Neuron (in vitro differentiated cells): Measurements from ENCODE around the gene MINAR1.

Experiments used
- H2AFZ ChIP-seq: one replicate; pipeline ENCODE4 v1.6.1; 2013; ENCODE audit warnings: low read depth, mild to moderate bottlenecking, inconsistent platforms, low read length, moderate library complexity
- H3K27me3 ChIP-seq: one replicate; pipeline ENCODE4 v1.6.1; 2013; ENCODE audit warnings: low read length; ENCODE audit not compliant: insufficient read depth
- H3K36me3 ChIP-seq: one replicate; pipeline ENCODE4 v1.6.1; 2013; ENCODE audit warnings: low read length; ENCODE audit not compliant: insufficient read depth
- H3K4me1 ChIP-seq: one replicate; pipeline ENCODE4 v1.6.1; 2013; ENCODE audit warnings: low read length; ENCODE audit not compliant: insufficient read depth
- H3K4me3 ChIP-seq: 2 replicates; pipeline ENCODE4 v1.5.1; 2013; ENCODE audit warnings: mild to moderate bottlenecking, low read length, moderate library complexity
- H3K9me3 ChIP-seq: one replicate; pipeline ENCODE4 v1.6.1; 2013; ENCODE audit warnings: low read length

Gene MINAR1

GRCh38 chr15:79455943-79456342 lies 23.8 kb downstream of the MINAR1 start:
- Histone ChIP-seq H3K27me3 (no peaks in the 10 kb centered on the region), H3K9me3 (peaks cover 3% of the 10 kb centered on the region), H3K36me3 (no peaks in the 10 kb centered on the region), H2AFZ (no peak overlapping the region), H3K4me1 (no peaks in the 10 kb centered on the region), H3K4me3 (no peak overlapping the region)

DNA sequence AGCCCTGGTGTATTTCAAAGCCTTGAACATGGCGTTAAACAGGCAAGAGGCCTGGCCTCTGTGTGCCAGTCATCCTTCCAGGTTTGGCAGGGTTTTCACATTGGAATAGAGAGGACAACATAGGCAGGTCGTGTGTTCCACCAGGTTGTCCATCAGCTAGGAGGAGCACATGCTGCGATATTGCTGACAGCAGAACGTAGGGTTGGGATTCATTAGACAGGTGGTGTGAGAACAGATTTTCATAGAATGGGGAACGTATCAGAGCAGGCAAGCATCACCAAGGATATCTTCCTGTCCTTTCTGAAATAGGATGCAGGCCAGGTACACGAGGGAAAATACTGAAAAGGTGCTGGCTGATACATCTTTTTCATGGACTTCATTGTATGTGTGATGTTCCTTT lies 26.4 kb downstream of the MINAR1 start:
- Histone ChIP-seq H2AFZ (no peak overlapping the region), H3K27me3 (no peaks in the 10 kb centered on the region), H3K36me3 (no peaks in the 10 kb centered on the region), H3K4me1 (no peaks in the 10 kb centered on the region), H3K4me3 (no peak overlapping the region), H3K9me3 (peaks cover 3% of the 10 kb centered on the region)

DNA sequence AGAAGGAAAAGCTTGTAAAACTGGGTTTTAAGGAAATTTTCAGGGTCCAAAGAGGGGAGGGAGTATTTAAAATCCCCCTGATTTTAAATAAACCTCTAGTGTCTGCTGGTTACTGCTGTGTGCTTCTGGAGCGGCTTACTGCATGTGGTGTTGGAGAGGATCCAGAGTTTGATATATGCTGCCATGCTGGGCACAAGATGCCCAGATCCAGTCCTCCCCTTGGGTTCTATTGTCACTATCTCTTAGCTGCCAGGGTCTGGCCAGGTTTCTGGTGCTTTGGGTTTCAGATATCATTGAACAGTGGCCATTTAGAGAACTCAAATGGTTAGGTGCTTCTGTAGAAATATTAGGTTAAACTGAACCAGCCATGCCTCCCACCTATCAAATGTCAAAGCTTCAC lies 27.5 kb downstream of the MINAR1 start:
- Histone ChIP-seq H3K4me3 (no peak overlapping the region), H2AFZ (no peak overlapping the region), H3K9me3 (peaks cover 3% of the 10 kb centered on the region), H3K27me3 (no peaks in the 10 kb centered on the region), H3K36me3 (no peaks in the 10 kb centered on the region), H3K4me1 (no peaks in the 10 kb centered on the region)

- no peaks in the 10 kb centered on the region for H3K27me3 ChIP-seq
- no peak overlapping the region for H3K4me3 ChIP-seq
- H3K4me1 ChIP-seq = no peaks in the 10 kb centered on the region
- H3K9me3 ChIP-seq = no peaks in the 10 kb centered on the region
- no peak overlapping the region for H2AFZ ChIP-seq
- no peaks in the 10 kb centered on the region for H3K36me3 ChIP-seq
These were observed 31.1 kb downstream of the MINAR1 start for GRCh38 chr15:79463043-79463780.

- no peaks in the 10 kb centered on the region for H3K27me3 ChIP-seq
- no peaks in the 10 kb centered on the region for H3K4me1 ChIP-seq
- no peak overlapping the region for H3K4me3 ChIP-seq
- no peaks in the 10 kb centered on the region for H3K9me3 ChIP-seq
- no peak overlapping the region for H2AFZ ChIP-seq
- H3K36me3 ChIP-seq = no peaks in the 10 kb centered on the region
These were observed 31.7 kb downstream of the MINAR1 start for GRCh38 chr15:79463781-79464270.

DNA sequence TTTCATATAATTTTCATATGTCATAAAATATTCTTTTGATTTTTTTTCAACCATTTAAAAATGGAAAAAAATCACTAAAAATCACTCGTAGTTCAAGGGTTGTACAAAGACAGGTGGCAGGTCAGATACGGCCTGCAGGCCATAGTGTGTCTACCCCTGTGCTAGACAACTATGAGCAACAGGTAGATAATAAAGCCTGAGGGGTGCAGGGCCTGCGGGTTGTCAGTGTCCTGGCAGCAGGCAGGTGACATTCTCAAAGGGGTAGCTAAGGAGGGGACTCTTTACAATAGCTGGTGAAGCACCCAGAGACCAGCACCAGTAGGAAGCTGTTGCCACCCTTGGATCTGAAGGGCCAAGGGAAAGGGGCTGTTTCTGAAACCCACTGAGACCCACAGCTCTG lies 34.4 kb downstream of the MINAR1 start:
- Histone ChIP-seq H3K4me1 (no peaks in the 10 kb centered on the region), H3K27me3 (no peaks in the 10 kb centered on the region), H3K36me3 (no peaks in the 10 kb centered on the region), H3K4me3 (no peak overlapping the region), H3K9me3 (no peaks in the 10 kb centered on the region), H2AFZ (no peak overlapping the region)

- H3K36me3 ChIP-seq = no peaks in the 10 kb centered on the region
- H3K4me3 ChIP-seq = no peak overlapping the region
- H2AFZ ChIP-seq = no peak overlapping the region
- no peaks in the 10 kb centered on the region for H3K4me1 ChIP-seq
- H3K27me3 ChIP-seq = no peaks in the 10 kb centered on the region
- H3K9me3 ChIP-seq = no peaks in the 10 kb centered on the region
These were observed 35.9 kb downstream of the MINAR1 start for GRCh38 chr15:79467865-79468586.

DNA sequence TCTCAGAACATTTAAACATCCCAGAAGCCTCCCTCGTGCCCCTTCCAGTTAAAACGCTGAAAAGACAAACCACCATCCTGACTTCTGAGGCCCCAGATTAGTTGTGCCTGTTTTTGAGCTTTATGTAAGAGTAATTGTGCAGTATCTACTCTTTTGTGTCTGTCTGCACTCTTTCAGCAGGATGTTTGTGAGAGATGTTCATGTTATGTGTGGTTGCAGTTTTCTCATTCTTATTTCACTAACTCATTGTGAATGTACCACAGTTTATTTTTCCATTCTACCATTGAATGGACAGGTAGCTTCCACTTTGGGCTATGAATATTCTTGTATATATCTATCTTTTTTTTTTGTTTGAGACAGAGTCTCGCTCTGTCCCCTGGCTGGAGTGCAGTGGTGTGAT lies 40.3 kb downstream of the MINAR1 start:
- Histone ChIP-seq H3K36me3 (no peaks in the 10 kb centered on the region), H3K4me1 (no peaks in the 10 kb centered on the region), H3K27me3 (no peaks in the 10 kb centered on the region), H2AFZ (no peak overlapping the region), H3K4me3 (no peak overlapping the region), H3K9me3 (no peaks in the 10 kb centered on the region)

GRCh38 chr15:79474252-79474651 lies 42.1 kb downstream of the MINAR1 start:
- peaks cover 2% of the 10 kb centered on the region for H3K27me3 ChIP-seq
- H3K4me3 ChIP-seq = no peak overlapping the region
- H3K9me3 ChIP-seq = no peaks in the 10 kb centered on the region
- H3K4me1 ChIP-seq = no peaks in the 10 kb centered on the region
- H3K36me3 ChIP-seq = no peaks in the 10 kb centered on the region
- H2AFZ ChIP-seq = no peak overlapping the region

- Histone ChIP-seq H3K4me3 (no peak overlapping the region), H3K4me1 (no peaks in the 10 kb centered on the region), H3K27me3 (peaks cover 2% of the 10 kb centered on the region), H3K9me3 (no peaks in the 10 kb centered on the region), H2AFZ (no peak overlapping the region), H3K36me3 (no peaks in the 10 kb centered on the region)
These were observed 43.2 kb downstream of the MINAR1 start for GRCh38 chr15:79475306-79475705.

DNA sequence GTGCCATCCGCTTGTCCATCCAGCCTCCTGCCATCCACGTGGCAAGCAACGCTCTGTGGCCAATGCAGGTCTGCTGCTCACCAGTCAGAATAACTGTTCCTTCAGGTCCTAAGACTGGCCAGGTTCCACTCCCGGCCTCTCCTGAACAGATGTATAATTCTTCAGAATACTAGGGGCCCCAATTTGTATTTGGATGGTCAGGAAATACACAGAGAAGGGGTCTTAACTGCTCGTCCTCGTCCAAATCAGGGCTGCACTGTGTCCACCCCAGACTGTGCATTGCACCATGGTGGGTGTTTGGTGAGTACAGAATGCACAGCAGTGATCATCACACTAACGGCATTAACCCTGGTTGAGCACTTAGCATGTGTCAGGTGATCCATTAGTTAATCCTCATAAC lies 46.0 kb downstream of the MINAR1 start:
- no peaks in the 10 kb centered on the region for H3K36me3 ChIP-seq
- no peaks in the 10 kb centered on the region for H3K9me3 ChIP-seq
- H2AFZ ChIP-seq = no peak overlapping the region
- H3K27me3 ChIP-seq = peaks cover 2% of the 10 kb centered on the region
- H3K4me3 ChIP-seq = no peak overlapping the region
- no peaks in the 10 kb centered on the region for H3K4me1 ChIP-seq

- no peaks in the 10 kb centered on the region for H3K36me3 ChIP-seq
- peaks cover 2% of the 10 kb centered on the region for H3K27me3 ChIP-seq
- H3K9me3 ChIP-seq = no peaks in the 10 kb centered on the region
- no peak overlapping the region for H3K4me3 ChIP-seq
- H3K4me1 ChIP-seq = no peaks in the 10 kb centered on the region
- H2AFZ ChIP-seq = no peak overlapping the region
These were observed 47.5 kb downstream of the MINAR1 start for GRCh38 chr15:79479616-79480015.

DNA sequence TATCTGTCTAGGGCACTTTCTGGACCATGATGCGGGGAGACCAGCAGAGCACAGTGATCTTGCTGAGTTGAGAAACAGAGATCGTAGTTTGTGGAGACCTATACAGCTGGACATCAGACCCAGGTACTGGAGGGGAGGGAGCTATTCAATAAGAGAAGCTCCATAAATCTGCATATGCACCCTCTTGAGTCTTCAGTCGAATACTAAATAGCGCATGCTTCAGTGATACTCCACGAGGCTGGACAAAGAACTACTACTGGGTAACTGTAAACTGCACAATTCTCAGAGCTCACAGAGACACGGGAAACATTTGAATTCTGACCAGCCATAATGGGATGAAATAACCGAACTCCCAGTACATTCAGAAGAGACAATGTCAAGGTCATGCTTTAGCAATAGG lies 49.7 kb downstream of the MINAR1 start:
- no peaks in the 10 kb centered on the region for H3K9me3 ChIP-seq
- H2AFZ ChIP-seq = no peak overlapping the region
- no peak overlapping the region for H3K4me3 ChIP-seq
- H3K27me3 ChIP-seq = peaks cover 2% of the 10 kb centered on the region
- no peaks in the 10 kb centered on the region for H3K4me1 ChIP-seq
- no peaks in the 10 kb centered on the region for H3K36me3 ChIP-seq
